Lower leg skin (tissue), 4 donors: Measurements from ENCODE around the gene AMOTL2. TPM values are rescaled to one million over a fixed set of nuclear protein-coding genes. Genes with fewer than 3 reads are reported as not detected.

ENCODE experiments used
- DNase-seq, 2 donors: peaks; one replicate each; pipeline ENCODE4 v3.0.0-alpha.2; 2019; ENCODE audit warnings: low spot score in 2 of 2
- H3K4me3 ChIP-seq: fragments of 200-600 bp; sonication (generic); 2 replicates; pipeline ENCODE4 v1.5.1; 2017; ENCODE audit warnings: mild to moderate bottlenecking, low read depth; ENCODE audit not compliant: poor library complexity, severe bottlenecking
- CTCF ChIP-seq, 3 donors: fragments of 450-650 bp; IDR thresholded peaks; one replicate each; pipeline ENCODE4 v1.5.1; 2016; ENCODE audit warnings: antibody characterized with exemption in 3 of 3, mild to moderate bottlenecking in 3 of 3, moderate library complexity in 2 of 3
- POLR2A ChIP-seq, 2 donors: fragments of 450-650 bp; IDR thresholded peaks; one replicate each; pipeline ENCODE4 v1.6.1; 2016 to 2017; ENCODE audit warnings: antibody characterized with exemption in 2 of 2, mild to moderate bottlenecking in 1 of 2, moderate library complexity in 1 of 2
- WGBS, 2 donors: methylation state at CpG; one replicate each; pipeline ENCODE4 v1.1.5; 2018; 5-methylcytosine and 5-hydroxymethylcytosine counted together
- intact Hi-C: fragments of 100-400 bp; cut with DNase I; formaldehyde crosslinking; loops from one replicate; pipeline ENCODE4 v1.15.0; 2023; ENCODE audit warnings: low total_unique reads
- total RNA-seq, 4 donors: library from RNA; depleted of rRNA; stranded (reverse); fragments of >200 nt; gene quantifications; one replicate each; pipeline ENCODE4 v1.1.0, GENCODE V29; 2016

Gene AMOTL2
- total RNA-seq, 4 donors from 2014 or later: 97.1 to 151 (median 120) TPM

- intact Hi-C loops: no loop called here
- no peak overlapping the region for H3K4me3 ChIP-seq
- WGBS, 2 donors: 60 to 61% methylated on average over 4 of the region's 4 CpGs
- no peak for DNase-seq
- TF ChIP-seq POLR2A (IDR thresholded peaks at IDR 0.05): no peak
- TF ChIP-seq CTCF (IDR thresholded peaks at IDR 0.05): no peak
Measured at GRCh38 chr3:134394380-134394779, 20.1 kb upstream of the AMOTL2 start.

GRCh38 chr3:134393074-134393473, 18.8 kb upstream of the AMOTL2 start:
- WGBS, 2 donors: 56 to 60% methylated on average over 2 of the region's 2 CpGs
- TF ChIP-seq CTCF (IDR thresholded peaks at IDR 0.05): no peak
- TF ChIP-seq POLR2A (IDR thresholded peaks at IDR 0.05): no peak
- intact Hi-C loops: no loop called here
- no peak for DNase-seq
- no peak overlapping the region for H3K4me3 ChIP-seq

DNA sequence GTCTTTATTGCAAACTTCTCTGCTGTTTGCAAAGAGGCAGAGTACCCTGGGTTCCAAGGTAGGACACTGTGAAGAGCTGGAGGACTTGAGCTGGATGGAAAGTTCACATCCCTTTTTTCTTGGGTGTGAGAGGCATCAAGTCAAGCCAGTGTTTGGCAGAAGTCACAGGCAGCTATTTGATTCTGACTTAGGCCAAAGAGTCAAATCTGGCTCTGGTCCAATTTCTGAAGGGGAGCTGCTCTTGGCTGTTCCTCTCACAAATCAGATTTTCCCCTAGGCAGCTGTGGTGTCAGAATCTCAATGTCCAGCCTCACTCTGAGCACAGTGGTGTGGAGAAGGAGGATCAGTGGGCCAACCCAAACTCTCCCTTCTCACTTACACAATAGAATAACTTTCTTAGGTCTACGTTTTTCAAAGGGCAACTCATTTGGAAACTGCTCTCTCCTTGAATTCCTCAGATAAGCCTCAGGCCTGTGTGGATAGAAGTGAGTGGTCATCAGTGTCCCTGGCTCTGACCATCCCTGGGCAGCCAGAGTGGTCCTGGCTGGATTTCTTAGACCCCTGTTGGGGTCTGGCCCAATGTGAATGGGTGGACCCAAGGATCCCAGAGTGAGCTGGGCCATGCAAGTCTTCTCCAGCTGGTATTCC, 18.2 kb upstream of the AMOTL2 start:
- 26 to 40% methylated on average over 1 of the region's 1 CpG for WGBS, 2 donors
- TF ChIP-seq CTCF (IDR thresholded peaks at IDR 0.05) (no peak), POLR2A (IDR thresholded peaks at IDR 0.05) (no peak)
- intact Hi-C loops: no loop called here
- DNase-seq: peak in 1 of 2 donors; percentile 58
- no peak overlapping the region for H3K4me3 ChIP-seq

DNA sequence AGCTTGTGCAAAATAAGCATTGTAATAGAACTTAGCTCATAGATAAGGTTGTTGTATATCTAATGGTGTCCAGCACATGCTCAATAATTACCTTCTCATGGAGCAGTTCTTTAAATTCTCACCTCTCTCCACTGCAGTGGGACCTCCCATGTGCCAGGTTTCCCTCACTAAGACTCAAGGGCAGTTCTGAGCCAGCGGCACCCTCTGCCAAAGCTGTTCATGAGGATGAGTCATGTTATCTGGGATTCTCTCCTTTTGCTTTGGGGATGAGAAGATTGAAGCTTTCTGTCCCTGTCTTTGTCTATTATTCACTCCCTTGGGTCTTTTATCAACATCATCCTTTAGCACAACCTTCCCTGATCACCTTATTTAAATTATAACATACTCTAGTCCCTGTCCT, 15.6 kb upstream of the AMOTL2 start:
- WGBS, 2 donors: 31 to 63% methylated on average over 1 of the region's 1 CpG
- DNase-seq: no peak
- no peak overlapping the region for H3K4me3 ChIP-seq
- TF ChIP-seq POLR2A (IDR thresholded peaks at IDR 0.05) (no peak), CTCF (IDR thresholded peaks at IDR 0.05) (no peak)
- intact Hi-C loops: no loop called here

DNA sequence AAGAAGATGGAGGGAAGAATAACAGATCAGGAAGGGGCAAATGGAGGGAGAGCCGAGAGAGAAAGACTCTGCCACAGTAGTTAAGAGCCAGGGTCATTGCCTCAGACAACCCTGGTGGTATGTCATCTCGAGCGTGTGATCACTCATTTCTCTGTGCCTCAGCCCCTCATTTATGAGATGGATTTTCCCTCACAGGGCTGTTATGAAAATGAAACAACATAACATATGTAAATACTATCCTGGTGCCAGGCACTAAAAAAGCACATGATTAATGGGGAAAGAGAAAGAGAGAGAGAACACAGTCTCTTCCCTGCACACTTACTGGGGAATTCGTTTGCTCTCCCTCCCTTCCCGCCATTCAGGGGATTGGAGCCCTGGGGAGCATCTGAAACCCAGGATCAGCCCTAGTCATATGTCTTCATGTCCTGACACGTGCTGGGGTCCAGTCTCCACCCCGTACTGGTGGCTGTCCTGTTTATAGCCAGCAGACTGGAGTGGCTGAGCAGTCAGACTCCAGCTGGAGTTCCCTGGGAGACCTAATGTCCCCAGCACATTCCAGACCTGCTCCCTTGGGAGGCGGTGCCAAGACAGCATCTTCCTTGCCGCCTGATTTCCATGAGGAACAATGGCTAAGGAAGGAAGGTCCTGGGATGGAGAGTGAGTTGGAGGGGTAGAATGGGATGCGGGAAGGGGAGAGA, 14.7 kb upstream of the AMOTL2 start:
- 43 to 65% methylated on average over 10 of the region's 10 CpGs for WGBS, 2 donors
- TF ChIP-seq POLR2A (IDR thresholded peaks at IDR 0.05) (no peak), CTCF (IDR thresholded peaks at IDR 0.05) (no peak)
- peak in 1 of 2 donors; percentile 86 for DNase-seq
- no peak overlapping the region for H3K4me3 ChIP-seq
- intact Hi-C loops: no loop called here
